SKM-1 treated with dmso at 0.1 percent for 144 hours (cell line): ENCODE results near the gene PHPT1.
"Not testable (repeated sequence)": the region's sequence is repeated elsewhere in the genome, so short reads cannot be mapped to it uniquely, and the experiment has no call there.

Source experiments
- DNase-seq: peaks from one replicate; lab custom pipeline; 2025; ENCODE audit not compliant: unreplicated experiment; lab: John Stamatoyannopoulos, UW

The PHPT1 gene

DNA sequence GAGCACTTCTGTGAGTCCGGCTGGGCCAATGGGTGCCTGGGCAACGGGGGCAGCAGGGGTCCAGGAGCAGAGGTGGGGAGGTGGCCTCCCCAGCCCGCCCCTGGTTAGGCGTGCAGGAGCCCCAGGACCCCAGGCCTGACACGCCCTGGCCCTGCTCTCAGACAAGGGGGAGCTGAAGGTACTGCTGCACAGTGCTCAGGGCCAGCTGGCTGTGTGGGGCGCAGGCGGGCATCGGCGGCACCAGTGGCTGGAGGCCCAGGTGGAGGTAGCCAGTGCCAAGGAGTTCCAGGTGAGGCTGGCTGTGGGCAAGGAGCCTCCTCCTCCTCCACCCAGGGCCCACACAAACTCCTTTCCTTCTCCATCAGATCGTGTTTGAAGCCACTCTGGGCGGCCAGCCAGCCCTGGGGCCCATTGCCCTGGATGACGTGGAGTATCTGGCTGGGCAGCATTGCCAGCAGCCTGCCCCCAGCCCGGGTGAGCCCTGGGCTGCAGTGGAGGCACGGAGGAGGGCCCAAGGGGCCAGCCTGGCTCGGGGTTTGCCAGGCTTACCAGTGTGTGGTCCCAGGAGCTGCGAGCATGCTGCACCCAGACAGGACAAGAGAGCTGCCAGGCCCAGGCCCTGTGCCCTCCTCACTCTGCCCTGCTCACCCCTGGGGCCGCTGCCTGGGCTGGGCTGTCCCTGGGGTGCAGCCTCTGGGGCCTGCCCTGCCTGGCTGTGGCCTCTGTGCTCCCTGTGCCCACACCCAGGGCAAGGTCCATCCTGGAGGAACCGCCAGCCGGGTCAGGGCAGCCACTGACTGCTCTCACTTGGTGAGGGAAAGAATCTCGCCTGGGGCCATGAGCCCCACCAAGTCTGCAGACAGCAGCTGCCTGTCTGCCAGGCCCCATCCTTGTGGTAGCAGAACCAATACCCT, 9.9 kb downstream of the PHPT1 start:
- DNase-seq, result no peak

DNA sequence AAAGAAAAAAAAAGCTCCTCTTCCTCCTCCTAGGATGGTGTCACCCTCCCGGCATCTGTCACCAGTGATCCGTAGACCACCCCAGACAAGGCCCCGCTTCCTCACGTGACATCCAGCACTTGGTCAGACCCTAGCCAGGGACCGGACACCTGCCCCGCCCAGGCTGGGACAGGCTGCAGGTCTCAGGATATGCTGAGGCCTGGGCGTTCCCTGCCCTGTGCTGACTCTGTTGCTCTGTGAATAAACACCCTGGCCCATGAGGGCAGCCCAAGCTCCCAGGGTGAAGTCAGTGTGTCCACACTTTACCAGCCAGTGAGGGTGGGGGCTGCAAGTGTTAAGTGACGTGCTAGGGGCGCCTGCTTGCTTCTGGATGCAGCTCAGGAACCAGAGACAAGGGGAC, 11.3 kb downstream of the PHPT1 start:
- no peak for DNase-seq

DNA sequence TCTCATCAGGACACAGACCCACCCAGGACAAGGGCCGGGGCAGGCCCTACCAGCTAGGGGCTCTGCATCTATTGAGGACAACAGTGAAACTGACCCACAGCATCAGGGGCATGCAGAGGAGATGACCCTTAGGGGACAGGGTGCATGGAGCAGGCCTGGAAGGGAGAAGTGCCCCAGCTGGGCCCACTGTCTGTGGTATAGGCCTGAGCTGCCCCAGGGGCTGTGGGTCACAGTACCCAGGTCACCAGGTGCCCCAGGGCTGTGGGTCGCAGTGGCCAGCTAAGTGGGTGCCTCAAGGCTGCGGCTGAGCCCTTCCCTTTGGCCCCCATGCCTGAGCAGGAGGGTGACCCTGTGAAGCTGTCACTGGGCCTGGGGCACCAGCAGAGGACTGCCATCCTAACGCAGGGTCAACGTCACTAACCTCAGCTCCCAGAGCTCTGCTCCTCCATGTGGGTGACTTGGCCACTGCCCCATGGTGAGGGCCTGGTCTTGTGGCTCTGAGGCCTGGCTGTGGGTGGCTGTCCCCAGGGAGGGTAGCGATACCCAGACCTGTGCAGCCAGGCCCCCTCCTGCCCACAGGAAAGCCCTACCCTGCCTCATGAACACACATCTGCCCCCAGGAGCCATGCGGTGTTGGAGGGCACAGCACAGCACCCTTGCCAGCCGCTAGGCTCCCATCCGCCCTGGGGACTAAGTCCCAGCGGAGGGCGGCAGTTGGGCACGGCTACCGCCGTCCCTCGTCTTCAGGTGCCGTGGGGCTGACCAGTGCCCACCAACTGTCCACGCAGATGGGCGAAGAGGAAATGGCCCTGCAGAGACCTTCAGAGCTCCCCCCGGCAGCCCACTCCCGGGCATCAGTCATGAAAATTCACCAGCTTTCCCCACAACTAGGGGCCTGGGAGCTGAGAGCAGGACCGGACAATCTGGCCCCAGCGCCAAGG, 12.0 kb downstream of the PHPT1 start:
- no peak for DNase-seq

DNA sequence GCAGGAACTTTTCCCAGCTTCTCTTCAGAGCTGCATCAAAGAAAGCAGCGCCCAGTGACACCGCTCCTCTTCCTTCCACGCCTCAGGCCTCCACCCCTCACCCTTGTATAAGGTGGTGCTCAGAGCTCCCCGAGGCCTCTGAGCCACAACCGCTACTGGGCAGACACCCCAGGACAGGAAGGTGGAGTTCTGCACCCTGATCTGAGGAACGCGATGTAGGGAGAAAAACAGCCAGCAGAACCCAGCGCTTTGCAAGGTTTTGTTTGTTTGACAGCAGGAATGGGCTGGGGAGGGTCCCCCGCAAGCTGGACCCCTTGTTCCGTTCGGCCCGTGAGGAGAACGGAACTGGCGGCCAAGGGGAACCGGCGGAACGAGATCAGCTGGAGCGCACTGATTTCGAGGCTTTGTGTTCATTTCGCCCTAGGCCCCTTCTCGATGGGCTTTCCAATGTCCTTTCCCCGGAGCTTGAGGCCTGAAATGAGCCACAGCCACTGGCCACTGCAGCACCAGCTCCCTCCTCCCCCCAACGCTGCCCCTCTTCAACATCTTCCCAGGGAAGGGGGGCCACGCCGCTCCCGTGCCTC, 12.8 kb downstream of the PHPT1 start:
- DNase-seq, result no peak

DNA sequence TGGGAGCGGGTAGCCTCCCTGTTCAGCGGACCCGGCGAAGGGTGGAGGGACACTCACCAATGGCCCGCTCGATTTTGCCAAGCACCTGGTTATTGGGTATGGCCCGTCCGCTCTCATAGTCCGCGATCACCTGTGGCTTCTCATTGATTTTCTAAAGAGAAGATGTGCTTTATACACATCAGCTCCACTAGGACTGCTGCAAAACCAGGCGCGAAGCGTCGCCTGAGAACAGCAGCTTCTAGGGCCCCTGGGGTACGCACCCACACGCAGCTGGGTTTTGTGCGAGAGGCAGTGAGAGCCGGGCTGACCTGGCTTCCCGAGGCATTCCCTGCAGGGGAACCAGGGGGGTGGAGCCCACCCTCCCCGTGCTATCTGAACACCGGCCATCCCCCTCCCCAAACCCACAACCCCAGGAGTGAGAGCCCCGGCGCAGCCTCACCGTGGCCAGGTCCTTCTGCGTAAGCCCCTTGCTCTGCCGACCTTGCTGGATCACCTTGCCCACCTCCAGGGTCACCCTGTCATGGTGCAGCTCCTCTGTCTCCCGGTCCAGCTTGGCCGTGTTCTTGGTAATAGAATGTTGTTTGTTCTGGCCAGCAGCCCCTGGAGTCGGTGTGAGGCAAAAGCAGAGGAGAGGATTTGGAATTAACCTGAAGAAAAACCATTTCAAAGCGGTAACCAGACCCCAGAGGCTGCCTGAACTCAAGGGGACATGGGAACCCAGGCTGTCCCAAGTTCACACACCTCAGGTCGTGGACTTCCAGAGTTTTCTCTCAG, 13.8 kb downstream of the PHPT1 start:
- DNase-seq, result no peak

DNA sequence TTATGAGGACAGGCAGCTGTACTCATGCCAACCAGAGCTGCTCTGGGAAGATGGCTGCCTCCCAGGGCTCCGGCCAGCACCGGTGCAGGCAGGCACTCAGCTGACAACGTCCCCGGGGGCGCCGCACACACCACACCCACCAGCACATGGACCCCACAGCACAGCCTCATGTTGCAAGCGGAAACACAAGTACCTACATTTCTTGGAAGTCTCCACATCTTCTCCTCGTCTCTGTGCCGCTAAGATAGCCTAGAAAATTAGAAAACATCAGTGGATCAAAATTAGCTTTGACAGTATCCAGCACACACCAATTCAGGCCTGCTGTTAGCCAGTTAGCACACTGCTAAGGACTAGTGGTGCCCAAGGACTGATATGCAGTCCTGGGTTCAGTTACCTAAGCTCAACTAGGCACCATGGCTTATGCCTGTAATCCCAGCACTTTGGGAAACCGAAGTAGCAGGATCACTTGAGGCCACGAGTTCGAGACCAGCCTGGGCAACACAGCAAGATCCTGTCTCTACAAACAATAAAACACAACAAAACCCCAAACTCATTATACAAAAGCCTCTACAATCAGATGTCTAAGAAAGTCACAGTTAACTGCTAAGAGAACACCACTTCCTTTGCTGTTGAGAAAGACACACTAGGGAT, 14.5 kb downstream of the PHPT1 start:
- DNase-seq, result no peak

DNA sequence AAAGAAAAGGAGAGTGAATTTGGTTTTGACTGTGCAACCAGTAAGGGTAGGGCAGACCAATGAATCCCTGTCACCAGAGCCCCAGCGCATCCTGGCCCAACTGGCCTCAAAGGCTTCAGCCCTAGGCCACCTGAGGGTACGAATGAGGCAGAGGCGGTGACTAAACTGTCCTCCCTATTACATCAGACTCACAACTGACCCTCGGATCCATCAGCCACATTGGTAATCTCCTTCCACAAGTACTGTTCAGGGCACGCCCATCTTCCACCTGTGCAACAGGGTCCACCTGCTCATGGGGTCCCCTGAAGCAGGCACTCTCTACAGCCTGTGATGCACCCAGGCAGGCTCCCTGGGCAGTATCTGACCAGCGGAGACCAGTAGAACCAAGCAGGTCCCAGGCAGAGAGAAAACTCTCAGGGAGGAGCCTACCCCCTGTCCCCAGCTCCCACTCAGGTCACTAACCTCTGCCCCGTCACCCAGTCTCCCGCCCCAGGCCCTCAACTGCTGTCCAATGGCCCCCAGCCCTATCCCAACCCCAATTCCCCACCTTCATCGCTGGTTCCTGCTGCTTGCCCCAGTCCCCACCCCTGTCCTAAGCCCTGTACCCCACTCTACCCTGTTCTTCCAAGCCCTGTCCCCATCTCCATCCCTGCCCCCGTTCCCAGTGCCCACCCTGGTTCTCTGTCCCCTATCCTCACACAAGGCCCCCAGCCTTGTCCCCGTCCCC, 16.0 kb downstream of the PHPT1 start:
- DNase-seq, result no peak

DNA sequence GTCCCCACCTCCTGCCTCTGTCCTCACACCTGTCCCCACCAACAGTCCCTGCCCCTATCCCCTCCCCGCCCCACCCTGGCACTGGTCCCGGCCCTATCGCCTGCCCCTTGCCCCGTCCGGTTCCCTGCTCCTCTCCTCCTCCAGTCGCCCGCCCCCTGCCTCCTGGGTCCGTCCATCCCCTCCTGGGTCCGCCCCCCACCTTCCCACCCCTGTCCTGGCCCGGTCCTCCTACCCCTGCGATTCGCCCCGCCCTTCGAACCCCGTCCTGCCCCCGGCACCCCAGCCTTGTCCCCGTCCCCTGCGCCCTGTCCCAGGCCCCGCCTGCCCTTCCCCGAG, 16.5 kb downstream of the PHPT1 start:
- DNase-seq, result no peak

DNA sequence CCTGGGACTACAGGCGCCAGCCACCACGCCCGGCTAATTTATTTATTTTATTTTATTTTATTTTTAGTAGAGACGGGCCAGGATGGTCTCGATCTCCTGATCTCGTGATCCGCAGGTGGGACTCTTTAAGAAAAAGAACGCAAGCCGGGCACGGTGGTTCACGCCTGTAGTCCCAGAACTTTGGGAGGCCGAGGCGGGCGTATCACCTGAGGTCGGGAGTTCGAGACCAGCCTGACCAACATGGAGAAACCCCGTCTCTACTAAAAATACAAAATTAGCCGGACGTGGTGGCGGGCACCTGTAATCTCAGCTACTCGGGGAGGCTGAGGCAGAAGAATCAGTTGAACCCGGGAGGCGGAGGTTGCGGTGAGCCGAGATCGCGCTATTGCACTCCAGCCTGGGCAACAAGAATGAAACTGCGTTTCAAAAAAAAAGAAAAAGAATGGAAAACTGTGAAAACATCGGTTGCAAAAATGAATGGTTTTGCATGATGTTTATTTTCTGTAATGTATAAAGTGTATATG, 17.8 kb downstream of the PHPT1 start:
- not testable (repeated sequence) for DNase-seq

DNA sequence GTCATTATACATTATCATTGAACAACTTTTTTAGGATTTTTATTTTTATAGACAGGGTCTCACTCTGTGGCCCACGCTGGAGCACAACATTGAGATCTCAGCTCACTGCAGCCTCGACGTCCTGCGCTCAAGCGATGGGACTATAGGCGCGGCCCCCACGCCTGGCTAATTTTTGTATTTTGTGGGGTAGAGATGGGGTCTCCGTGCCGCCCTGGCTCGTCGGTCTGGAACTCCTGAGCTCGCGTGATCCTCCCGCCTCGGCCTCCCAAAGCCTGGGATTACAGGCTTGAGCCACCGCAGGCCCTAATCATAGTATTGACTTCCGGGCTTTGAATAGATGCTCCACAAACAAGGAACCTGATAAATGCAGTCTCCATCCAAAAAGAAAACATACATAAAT, 18.3 kb downstream of the PHPT1 start:
- DNase-seq, result no peak

DNA sequence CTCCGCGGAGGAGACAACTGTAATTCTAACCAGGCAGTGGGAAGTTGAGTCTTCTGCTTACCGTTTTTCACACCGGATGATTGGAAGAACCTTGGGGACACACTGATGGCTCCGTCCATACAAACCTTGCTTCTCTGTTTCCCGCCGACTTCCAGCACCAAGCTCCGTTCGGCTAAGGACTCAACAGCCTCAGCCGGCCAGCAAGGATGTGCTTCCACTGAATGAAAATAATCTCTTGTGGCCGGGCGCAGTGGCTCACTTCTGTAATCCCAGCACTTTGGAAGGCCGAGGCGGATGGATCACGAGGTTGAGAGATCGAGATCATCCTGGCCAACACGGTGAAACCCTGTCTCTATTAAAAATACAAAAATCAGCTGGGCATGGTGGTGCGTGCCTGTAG, 18.7 kb downstream of the PHPT1 start:
- no peak for DNase-seq

DNA sequence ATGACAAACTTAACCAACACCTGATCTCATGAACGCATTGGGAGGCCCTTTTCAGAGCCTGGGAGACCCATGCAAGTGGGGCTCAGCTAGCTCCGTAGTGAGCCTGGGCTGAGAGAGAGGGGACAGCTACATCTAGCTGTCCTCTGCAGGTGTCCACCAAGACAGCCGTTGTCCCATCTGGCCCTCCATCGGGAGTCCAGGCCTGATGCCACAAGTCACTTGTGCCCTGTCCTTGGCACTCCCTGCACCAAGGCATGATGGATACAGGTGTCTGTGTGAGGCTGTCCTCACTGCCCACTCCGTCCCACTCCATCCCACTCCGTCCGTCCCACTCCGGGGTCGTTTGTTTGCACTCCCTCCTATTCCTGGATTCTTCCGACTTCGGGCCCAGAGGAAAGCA, 19.4 kb downstream of the PHPT1 start:
- no peak for DNase-seq

DNA sequence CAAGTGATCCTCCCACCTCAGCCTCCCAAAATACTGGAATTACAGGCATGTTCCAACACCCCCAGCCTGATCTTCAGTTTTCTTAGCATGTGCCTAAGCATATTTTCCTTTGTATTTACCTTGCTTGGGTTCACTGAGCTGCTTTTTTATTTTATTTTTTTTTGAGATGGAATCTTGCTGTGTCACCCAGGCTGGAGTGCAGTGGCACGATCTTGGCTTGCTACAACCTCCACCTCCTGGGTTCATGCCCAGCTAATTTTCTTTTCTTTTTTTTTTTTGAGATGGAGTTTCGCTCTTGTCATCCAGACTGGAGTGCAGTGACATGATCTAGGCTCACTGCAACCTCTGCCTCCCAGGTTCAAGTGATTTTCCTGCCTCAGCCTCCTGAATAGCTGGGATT, 20.4 kb downstream of the PHPT1 start:
- not testable (repeated sequence) for DNase-seq

DNA sequence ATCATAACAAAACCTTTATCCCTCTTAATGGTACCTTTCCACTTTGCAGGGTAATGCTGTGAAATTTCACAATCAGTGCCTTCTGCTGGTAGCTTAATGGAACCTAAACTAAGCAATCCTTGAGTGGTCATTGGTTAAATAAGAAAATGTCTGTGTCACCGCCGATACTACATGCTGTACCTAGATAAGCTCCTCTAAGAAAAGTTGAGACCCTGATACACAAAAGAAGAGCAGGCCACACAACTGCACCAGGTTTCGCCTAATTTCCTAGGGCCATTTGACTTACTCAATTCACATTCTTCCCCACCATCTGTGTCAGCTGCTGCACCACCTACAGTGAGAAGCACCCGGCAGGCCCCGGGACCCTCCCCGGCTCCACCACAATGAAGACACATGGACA, 25.9 kb downstream of the PHPT1 start:
- no peak for DNase-seq

DNA sequence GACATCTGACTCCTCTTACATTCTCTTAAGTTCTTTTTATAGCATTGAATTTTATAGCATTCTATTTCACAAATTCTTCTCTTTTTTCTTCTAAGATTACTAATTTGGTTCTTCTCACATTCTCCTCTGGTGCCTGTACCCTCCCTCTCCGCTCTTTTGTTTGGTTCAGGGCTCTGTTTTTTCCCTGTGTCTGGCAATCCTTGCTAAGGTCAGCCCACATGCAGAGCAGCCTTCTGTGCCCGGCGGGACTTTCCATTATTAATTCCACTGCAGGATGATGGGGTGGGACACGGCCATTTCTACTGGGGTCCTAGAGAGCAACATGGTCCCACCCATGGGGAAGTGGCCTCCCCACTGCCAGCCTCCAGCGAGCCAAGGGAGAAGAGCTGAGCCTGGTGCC, 27.3 kb downstream of the PHPT1 start:
- DNase-seq, result no peak

DNA sequence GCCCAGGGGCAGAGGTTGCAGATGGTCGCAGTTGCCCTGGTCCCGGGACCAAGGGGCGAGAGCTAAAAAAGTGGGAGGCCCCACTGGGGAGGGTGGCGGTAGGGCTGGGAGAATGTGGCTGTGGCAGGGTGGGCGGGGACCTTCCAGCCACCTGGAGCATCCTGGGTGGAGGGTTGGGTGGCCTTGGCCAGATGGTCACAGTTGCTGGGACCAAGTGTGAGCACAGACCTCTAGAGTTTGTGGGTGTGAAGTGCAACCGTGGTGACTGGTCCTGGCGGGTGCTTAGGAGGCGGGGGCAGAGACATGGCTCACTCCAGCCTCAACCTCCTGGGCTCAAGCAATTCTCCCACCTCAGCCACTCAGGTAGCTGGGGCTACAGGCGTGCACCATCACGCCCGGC, 31.4 kb downstream of the PHPT1 start:
- peak; percentile 5 for DNase-seq

DNA sequence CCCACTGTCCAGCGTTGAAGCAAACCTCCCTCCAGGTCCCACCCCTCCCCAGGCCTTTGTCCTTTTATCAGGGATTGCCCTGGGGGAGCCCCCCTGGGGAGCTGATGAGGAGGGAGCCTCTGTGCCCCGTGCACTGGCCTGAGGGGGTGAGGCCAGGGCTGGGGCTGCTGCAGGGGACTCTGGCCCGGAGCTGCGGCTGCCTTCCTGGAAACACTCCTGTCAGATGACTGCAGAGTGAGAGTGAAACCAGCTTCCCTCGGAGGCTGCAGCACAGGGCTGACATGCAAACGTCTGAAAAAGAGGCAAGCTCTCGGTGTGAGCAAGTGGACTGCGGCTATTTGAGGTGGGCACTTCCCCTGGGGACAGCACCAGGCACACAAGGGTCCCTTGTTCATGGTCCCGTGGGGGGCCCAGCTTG, 32.5 kb downstream of the PHPT1 start:
- no peak for DNase-seq

DNA sequence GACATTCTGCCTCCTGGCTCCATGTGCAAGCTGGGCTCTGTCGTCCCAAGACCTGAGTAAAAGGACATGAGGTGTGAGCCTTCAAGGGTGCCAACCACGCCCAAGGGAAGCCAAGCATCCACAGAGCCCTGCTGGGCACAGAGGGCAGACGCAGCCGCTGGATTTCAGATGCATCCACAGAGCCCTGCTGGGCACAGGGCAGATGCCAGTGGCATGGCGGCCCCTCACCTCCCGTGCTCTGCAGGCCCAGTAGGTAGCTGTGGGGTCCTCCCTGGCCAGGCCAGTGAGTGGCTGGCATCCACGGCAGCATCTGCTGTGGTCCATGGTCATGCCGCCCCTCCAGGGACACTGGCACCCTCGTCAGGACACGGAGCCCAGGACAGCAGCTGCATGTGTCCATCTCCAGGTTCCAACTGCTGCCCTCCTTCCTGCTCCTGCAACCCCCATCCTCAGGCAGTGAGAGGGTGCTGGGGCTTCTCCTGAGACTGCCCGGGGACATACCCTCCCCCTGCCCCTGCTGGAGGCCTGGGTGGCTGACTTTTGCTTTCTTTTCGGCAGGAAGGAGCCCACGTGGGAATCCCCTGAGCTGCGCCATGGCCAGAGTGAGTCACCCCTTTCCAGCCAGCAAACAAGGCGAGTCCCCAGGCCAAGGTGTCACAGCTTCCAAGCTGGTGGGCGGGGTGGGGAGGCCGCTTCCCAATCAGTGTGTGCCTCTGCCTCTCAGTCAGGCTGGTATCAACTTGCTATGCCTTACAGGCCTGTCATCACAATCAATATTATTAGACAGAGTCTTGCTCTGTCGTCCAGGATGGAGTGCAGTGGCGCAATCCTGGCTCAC, 33.1 kb downstream of the PHPT1 start:
- no peak for DNase-seq

DNA sequence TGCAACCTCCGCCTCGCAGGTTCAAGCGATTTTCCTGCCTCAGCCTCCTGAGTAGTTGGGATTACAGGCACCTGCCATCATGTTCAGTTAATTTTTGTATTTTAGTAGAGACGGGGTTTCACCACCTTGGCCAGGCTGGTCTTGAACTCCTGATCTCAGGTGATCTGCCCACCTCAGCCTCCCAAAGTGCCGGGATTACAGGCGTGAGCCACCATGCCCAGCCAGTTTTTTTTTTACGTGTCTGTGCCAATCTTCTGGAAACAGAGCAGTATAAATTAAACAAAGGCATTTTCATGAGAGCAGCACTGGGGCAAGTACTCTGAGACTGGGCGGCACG, 33.7 kb downstream of the PHPT1 start:
- DNase-seq, result not testable (repeated sequence)
